HG03520 (cell line): Measurements from ENCODE around the gene CAV1.
"Not testable (repeated sequence)": the region's sequence is repeated elsewhere in the genome, so short reads cannot be mapped to it uniquely, and the experiment has no call there.

Experiments used
- ATAC-seq: cut with Tn5 transposase; IDR thresholded peaks from one replicate; pipeline ENCODE4 v1.9.1; 2021; ENCODE audit warnings: mild to moderate bottlenecking, moderate library complexity; ENCODE audit not compliant: unreplicated experiment

The CAV1 gene

GRCh38 chr7:116579322-116579721 is 54.5 kb downstream of the CAV1 start:
- no peak for ATAC-seq

GRCh38 chr7:116579835-116580234 is 55.0 kb downstream of the CAV1 start:
- no peak for ATAC-seq

- ATAC-seq = no peak
Observed at GRCh38 chr7:116582164-116582732, 57.4 kb downstream of the CAV1 start.

GRCh38 chr7:116582806-116583444 is 58.1 kb downstream of the CAV1 start:
- ATAC-seq = no peak

- peak; percentile 97 for ATAC-seq
Observed at GRCh38 chr7:116583653-116584052, 58.8 kb downstream of the CAV1 start.

- ATAC-seq = no peak
Observed at GRCh38 chr7:116584721-116585120, 59.9 kb downstream of the CAV1 start.

- ATAC-seq = no peak
Observed at GRCh38 chr7:116585392-116585791, 60.6 kb downstream of the CAV1 start.

GRCh38 chr7:116585967-116586366 is 61.1 kb downstream of the CAV1 start:
- no peak for ATAC-seq

GRCh38 chr7:116587200-116587599 is 62.4 kb downstream of the CAV1 start:
- ATAC-seq = not testable (repeated sequence)

- ATAC-seq = no peak
Observed at GRCh38 chr7:116588225-116588624, 63.4 kb downstream of the CAV1 start.

- no peak for ATAC-seq
Observed at GRCh38 chr7:116588641-116589594, 64.1 kb downstream of the CAV1 start.

- ATAC-seq = no peak
Observed at GRCh38 chr7:116591202-116592040, 66.6 kb downstream of the CAV1 start.

- ATAC-seq = no peak
Observed at GRCh38 chr7:116592041-116592355, 67.2 kb downstream of the CAV1 start.

GRCh38 chr7:116592445-116592844 is 67.6 kb downstream of the CAV1 start:
- no peak for ATAC-seq

- no peak for ATAC-seq
Observed at GRCh38 chr7:116593359-116594075, 68.7 kb downstream of the CAV1 start.

GRCh38 chr7:116595063-116595462 is 70.2 kb downstream of the CAV1 start:
- no peak for ATAC-seq

- ATAC-seq = no peak
Observed at GRCh38 chr7:116597384-116597783, 72.5 kb downstream of the CAV1 start.

- no peak for ATAC-seq
Observed at GRCh38 chr7:116598278-116598677, 73.4 kb downstream of the CAV1 start.

- no peak for ATAC-seq
Observed at GRCh38 chr7:116598861-116599260, 74.0 kb downstream of the CAV1 start.

GRCh38 chr7:116601426-116601825 is 76.6 kb downstream of the CAV1 start:
- no peak for ATAC-seq
